Pons (tissue), 1 donor: ENCODE measurements around the gene GET3.
A peak's percentile ranks its signal among the peaks of the same experiment; 100 is the strongest.
"Not testable (repeated sequence)": the region's sequence is repeated elsewhere in the genome, so short reads cannot be mapped to it uniquely, and the experiment has no call there.

Experiments
- DNase-seq: peaks from one replicate; pipeline ENCODE4 v3.0.0-alpha.2; 2016; ENCODE audit warnings: low spot score

Gene GET3

GRCh38 chr19:12736995-12737834 lies at the start of gene GET3:
Gene GET3 (plus strand): TSS chr19:12737497. CDS start chr19:12737506, 9 bp downstream.
- DNase-seq, result peak; percentile 100

DNA sequence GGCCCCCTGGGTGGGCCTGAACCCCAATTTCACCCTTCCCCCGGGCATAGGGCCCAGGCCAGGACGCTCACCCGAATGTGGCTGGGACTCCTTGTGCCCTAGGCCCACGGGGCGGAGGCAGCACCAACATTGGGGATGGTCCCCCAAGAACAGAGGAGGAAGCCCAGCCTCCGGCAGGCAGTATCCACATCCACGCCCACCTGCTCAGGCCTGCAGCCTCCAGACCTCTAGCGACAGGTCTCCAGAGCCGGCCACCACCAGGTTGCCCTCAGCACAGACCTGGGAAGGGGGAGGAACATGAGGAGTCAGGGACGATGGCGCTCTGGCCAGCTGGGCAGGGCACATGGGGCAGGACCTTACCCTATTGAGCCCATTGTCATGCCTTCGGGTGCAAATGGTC lies 48.3 kb upstream of the GET3 start:
- DNase-seq, result no peak

GRCh38 chr19:12689581-12690216 lies 47.6 kb upstream of the GET3 start:
- DNase-seq, result no peak

GRCh38 chr19:12692960-12693359 lies 44.3 kb upstream of the GET3 start:
- DNase-seq, result no peak

GRCh38 chr19:12694641-12695040 lies 42.7 kb upstream of the GET3 start:
- DNase-seq, result no peak

GRCh38 chr19:12695096-12695495 lies 42.2 kb upstream of the GET3 start:
- DNase-seq, result no peak

GRCh38 chr19:12695514-12695913 lies 41.8 kb upstream of the GET3 start:
- DNase-seq, result no peak

- no peak for DNase-seq
Measured at GRCh38 chr19:12695997-12696365, 41.3 kb upstream of the GET3 start.

- DNase-seq, result peak; percentile 94
Measured at GRCh38 chr19:12696366-12697335, 40.6 kb upstream of the GET3 start, which contains the start of gene FBXW9. Gene FBXW9 (minus strand): TSS chr19:12696631. CDS start chr19:12696581, 50 bp downstream.

- not testable (repeated sequence) for DNase-seq
Measured at GRCh38 chr19:12697425-12697824, 39.9 kb upstream of the GET3 start.

DNA sequence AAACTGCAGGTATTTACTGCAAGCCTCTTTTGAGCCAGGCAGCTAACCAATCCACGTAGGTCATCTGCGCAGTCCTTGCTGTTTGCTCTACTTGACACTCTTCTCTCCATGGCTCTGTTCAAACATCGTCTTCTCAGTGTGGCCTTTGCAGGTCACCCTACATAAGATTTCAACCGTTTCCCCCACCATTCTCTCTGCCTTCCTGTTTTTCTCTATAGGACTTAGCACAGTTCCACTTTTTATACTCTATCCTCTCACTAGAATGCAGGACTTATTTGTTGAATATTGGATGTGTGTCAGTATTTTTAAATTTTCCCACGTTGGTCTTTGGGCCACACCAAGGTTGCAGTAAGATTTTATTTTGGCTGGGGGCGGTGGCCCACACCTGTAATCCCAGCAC lies 39.2 kb upstream of the GET3 start:
- DNase-seq, result no peak

GRCh38 chr19:12701596-12702282 lies 35.6 kb upstream of the GET3 start:
- no peak for DNase-seq

DNA sequence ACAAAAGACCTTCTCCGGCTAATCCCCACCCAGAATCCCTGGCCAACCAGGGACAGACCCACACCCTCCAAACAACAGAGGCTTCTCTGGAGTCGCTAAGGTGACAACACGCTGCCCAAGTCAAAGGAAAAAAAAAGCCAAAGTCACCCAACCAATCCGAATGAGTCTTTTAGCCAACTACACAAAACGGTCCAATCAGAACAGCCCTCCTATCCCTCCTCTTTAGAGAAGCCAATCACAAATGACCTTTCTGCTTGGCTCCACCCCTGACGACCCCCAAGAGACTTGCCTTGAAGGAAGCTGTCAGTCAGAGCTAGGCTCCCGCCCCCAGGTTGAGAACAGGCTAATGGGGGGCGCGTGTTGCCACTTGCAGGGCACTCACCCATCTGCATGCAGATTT lies 34.3 kb upstream of the GET3 start:
- no peak for DNase-seq

GRCh38 chr19:12705169-12705568 lies 32.1 kb upstream of the GET3 start:
- DNase-seq, result no peak

DNA sequence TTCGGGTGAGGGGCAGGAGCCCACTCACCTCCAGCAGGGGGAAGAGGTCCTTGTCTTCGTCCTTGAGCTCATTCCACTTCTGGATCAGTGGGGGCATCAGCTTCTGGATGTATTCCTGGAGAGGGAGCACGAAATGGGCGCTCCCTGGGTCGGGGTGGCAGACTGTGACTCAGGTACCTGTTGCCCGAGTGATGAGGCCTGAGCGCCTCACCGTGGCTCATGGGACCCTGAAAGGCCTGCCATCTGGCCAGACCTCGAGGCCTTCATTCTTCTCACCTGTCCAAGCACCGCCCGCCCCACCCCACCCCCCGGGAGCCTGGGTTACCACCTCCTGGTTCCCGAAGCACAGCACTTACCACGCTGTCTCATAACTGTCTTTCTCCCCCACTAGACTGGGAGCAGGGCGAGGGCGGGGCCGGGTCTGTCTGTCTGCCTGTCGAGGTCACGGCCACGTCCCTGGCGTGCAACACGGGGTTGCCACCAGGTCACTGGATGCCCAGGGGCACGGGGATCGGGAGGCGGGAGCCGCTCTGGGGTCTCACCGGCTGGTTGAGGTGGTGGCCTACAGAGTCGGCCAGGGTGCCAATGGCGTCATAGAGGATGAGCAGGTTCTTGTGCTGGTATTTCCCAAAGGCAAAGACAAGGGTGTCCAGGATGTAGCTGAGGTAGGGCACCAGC lies 31.5 kb upstream of the GET3 start:
- no peak for DNase-seq

DNA sequence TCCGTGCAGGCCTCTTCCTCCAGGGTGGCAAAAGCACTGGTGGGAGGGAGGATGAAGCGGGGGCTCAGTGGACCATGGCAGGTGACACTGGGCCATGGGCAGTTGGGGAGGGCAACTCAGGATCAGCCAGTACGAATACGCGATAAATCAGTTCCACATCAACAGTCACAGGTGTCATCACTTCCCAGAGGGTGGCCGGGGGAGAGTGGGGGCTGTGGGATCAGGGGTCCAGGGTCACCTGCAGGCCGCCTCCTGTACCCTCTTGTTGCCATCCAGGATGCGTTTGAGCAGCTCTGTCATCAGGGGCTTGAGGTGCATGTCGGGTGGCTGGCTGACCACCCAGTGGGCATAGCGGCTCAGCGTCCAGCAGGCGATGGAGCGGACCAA lies 31.0 kb upstream of the GET3 start:
- DNase-seq, result no peak

GRCh38 chr19:12708641-12709040 lies 28.7 kb upstream of the GET3 start:
- DNase-seq, result no peak

DNA sequence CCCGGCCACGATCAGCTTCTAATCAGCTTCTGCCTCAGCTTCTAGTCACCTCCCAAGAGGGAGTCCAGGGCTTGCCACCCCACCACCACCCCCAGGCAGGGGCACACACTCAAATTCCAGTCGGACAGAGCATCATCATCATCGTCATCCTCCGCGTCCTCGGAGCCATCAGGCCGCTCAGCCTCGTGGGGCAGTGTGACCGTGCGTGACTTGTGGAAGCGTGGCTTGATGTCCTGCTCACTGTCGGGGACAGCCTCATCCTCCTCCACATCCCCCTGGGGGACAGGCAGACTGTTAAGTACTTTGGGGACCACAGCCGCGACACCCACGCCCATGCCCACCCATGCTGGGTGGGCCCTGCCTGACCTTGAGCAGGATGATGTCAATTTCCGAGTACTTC lies 26.1 kb upstream of the GET3 start:
- DNase-seq, result no peak

DNA sequence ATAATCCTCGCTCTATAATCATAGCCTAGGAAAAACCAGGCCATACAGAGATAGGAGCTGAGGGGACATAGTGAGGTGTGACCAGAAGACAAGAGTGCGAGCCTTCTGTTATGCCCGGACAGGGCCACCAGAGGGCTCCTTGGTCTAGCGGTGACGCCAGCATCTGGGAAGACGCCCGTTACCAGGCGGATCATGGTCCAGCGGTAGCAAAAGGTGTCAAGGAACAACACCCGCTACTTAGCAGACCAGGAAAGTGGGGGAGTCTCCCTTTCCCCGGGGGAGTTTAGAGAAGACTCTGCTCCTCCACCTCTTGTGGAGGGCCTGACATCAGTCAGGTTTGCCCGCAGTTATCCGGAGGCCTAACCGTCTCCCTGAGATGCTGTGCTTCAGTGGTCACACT lies 25.2 kb upstream of the GET3 start:
- not testable (repeated sequence) for DNase-seq

DNA sequence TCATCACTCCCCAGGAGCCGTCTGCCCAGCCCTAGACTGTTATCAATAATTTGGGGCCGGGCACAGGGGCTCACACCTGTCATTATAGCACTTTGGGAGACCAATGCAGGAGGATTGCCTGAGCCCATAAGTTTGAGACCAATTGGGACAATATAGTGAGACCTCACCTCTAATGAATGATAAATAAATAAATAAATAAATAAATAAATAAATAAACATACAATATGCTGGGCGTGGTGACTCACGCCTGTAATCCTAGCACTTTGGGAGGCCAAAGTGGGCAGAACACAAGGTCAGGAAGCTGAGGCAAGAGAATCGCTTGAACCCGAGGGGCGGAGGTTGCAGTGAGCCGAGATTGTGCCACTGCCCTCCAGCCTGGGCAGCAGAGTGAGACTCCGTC lies 24.0 kb upstream of the GET3 start:
- DNase-seq, result not testable (repeated sequence)

GRCh38 chr19:12715102-12715501 lies 22.2 kb upstream of the GET3 start:
- no peak for DNase-seq
